Measurements from ENCODE around the gene ACTL6B. TPM values are rescaled to one million over a fixed set of nuclear protein-coding genes. Genes with fewer than 3 reads are reported as not detected.
A peak's percentile ranks its signal among the peaks of the same experiment; 100 is the strongest.

The ACTL6B gene
- total RNA-seq, 1 experiment from 2014 or later = 1.3 TPM

GRCh38 chr7:100630066-100630465, 26.2 kb downstream of the ACTL6B start:
- ATAC-seq (no peak), DNase-seq (ENCODE audit: low spot score) (no peak)
- H3K4me1 Mint-ChIP-seq = peaks cover 5% of the 10 kb centered on the region
- no peak overlapping the region for H3K27ac Mint-ChIP-seq
- H3K9me3 Mint-ChIP-seq = no peaks in the 10 kb centered on the region
- H3K4me3 Mint-ChIP-seq = no peak overlapping the region
- TF ChIP-seq CBFB (CRISPR knock-in tag; IDR thresholded peaks at IDR 0.05; ENCODE audit: low read depth) = no peak
- no peak for TF ChIP-seq ZNF425 (CRISPR knock-in tag; conservative IDR thresholded peaks at IDR 0.05)
- TF ChIP-seq USF1 (CRISPR knock-in tag; IDR thresholded peaks at IDR 0.05) = no peak
- TF ChIP-seq ZNF671 (CRISPR knock-in tag; IDR thresholded peaks at IDR 0.05) = no peak
- TF ChIP-seq MYBL2 (CRISPR knock-in tag; IDR thresholded peaks at IDR 0.05) = no peak
- TF ChIP-seq CREM (CRISPR knock-in tag; IDR thresholded peaks at IDR 0.05) = no peak
- no peak for TF ChIP-seq ZNF263 (CRISPR knock-in tag; IDR thresholded peaks at IDR 0.05; ENCODE audit: low read depth)
- TF ChIP-seq USF2 (CRISPR knock-in tag; IDR thresholded peaks at IDR 0.05) = no peak
- no peak for TF ChIP-seq IRF2 (CRISPR knock-in tag; IDR thresholded peaks at IDR 0.05; ENCODE audit: borderline replicate concordance, low read depth)
- no peak for TF ChIP-seq CDX4 (CRISPR knock-in tag; IDR thresholded peaks at IDR 0.05; ENCODE audit: borderline replicate concordance)
- no peak for TF ChIP-seq MAX (CRISPR knock-in tag; IDR thresholded peaks at IDR 0.05)
- no peaks in the 10 kb centered on the region for H3K36me3 Mint-ChIP-seq
- ChIA-PET POLR2A (interaction anchor here (0.5 to 0.8 kb wide), 2 partner anchors 9 to 17 kb away, joined by 4 read pairs; partner anchors contain the start of gene MOSPD3), CTCF (interaction anchor here (0.6 to 2.8 kb wide), 18 partner anchors 10 to 175 kb away, joined by 3 to 33 read pairs (median 6); partner anchors contain the start of genes ACTL6B, AGFG2, GNB2 and MOSPD3)
- peaks cover 47% of the 10 kb centered on the region for H3K27me3 Mint-ChIP-seq (ENCODE audit: low read depth)

- H3K9me3 Mint-ChIP-seq = no peaks in the 10 kb centered on the region
- H3K27ac Mint-ChIP-seq = no peak overlapping the region
- DNase-seq (ENCODE audit: low spot score) (peak; percentile 87), ATAC-seq (peak; percentile 67)
- ChIA-PET CTCF (interaction anchor here (0.6 to 2.8 kb wide), 30 partner anchors 9 to 174 kb away, joined by 3 to 33 read pairs (median 5); partner anchors contain the start of genes ACTL6B, AGFG2, FBXO24 and GNB2), POLR2A (interaction anchor here (0.5 to 0.8 kb wide), 2 partner anchors 10 to 16 kb away, joined by 4 read pairs; partner anchors contain the start of gene MOSPD3)
- peaks cover 6% of the 10 kb centered on the region for H3K4me1 Mint-ChIP-seq
- no peak for TF ChIP-seq IRF2 (CRISPR knock-in tag; IDR thresholded peaks at IDR 0.05; ENCODE audit: borderline replicate concordance, low read depth)
- no peak for TF ChIP-seq ZNF219 (CRISPR knock-in tag; IDR thresholded peaks at IDR 0.05; ENCODE audit: borderline replicate concordance)
- TF ChIP-seq NR2C2 (CRISPR knock-in tag; IDR thresholded peaks at IDR 0.05) = no peak
- no peak for TF ChIP-seq ELF4 (CRISPR knock-in tag; IDR thresholded peaks at IDR 0.05; ENCODE audit: low read depth)
- no peak for TF ChIP-seq CREM (CRISPR knock-in tag; IDR thresholded peaks at IDR 0.05)
- peak; percentile 42; the same call in 1 of the 2 replicates for TF ChIP-seq CTCF (IDR thresholded peaks at IDR 0.05)
- H3K4me3 Mint-ChIP-seq = no peak overlapping the region
- H3K27me3 Mint-ChIP-seq (ENCODE audit: low read depth) = peaks cover 46% of the 10 kb centered on the region
- no peaks in the 10 kb centered on the region for H3K36me3 Mint-ChIP-seq
Measured at GRCh38 chr7:100629117-100629716, 27.0 kb downstream of the ACTL6B start.
